GM12874 (cell line): ENCODE results near the gene SCAMP2.

Source experiments
- CTCF ChIP-seq: IDR thresholded peaks from 2 replicates; pipeline ENCODE4 v1.5.1; 2011; ENCODE audit warnings: low read depth, mild to moderate bottlenecking, control low read depth, low read length, moderate library complexity; ENCODE audit not compliant: insufficient read depth

Gene SCAMP2

GRCh38 chr15:74809956-74810355, 63.2 kb downstream of the SCAMP2 start:
- TF ChIP-seq CTCF: no peak

- TF ChIP-seq CTCF: no peak
These were observed 63.9 kb downstream of the SCAMP2 start for GRCh38 chr15:74809242-74809641.

- no peak for TF ChIP-seq CTCF
These were observed 64.3 kb downstream of the SCAMP2 start for GRCh38 chr15:74808840-74809229.

- no peak for TF ChIP-seq CTCF
These were observed 64.9 kb downstream of the SCAMP2 start for GRCh38 chr15:74808078-74808839.

GRCh38 chr15:74807282-74807681, 65.9 kb downstream of the SCAMP2 start:
- no peak for TF ChIP-seq CTCF

GRCh38 chr15:74804935-74805334, 68.2 kb downstream of the SCAMP2 start:
- TF ChIP-seq CTCF: no peak

GRCh38 chr15:74802862-74803447, 70.2 kb downstream of the SCAMP2 start:
- TF ChIP-seq CTCF: no peak
